DMS 273 (cell line): ENCODE results near the gene TLE7.

Experiments
- DNase-seq: peaks from one replicate; lab custom pipeline; 2025; ENCODE audit not compliant: unreplicated experiment; lab: John Stamatoyannopoulos, UW

The TLE7 gene

GRCh38 chr16:71449020-71449419 is 7.2 kb upstream of the TLE7 start:
- peak; percentile 15 for DNase-seq

GRCh38 chr16:71448274-71448866 is 6.5 kb upstream of the TLE7 start:
- no peak for DNase-seq

GRCh38 chr16:71443714-71444113 is 1.9 kb upstream of the TLE7 start:
- no peak for DNase-seq

GRCh38 chr16:71441348-71442050 is 355 bp downstream of the TLE7 start:
- no peak for DNase-seq

- peak; percentile 58 for DNase-seq
Measured at GRCh38 chr16:71440669-71441347, 1.0 kb downstream of the TLE7 start.

GRCh38 chr16:71439523-71439922 is 2.3 kb downstream of the TLE7 start:
- DNase-seq, result no peak

- DNase-seq, result no peak
Measured at GRCh38 chr16:71436473-71436872, 5.4 kb downstream of the TLE7 start.

- no peak for DNase-seq
Measured at GRCh38 chr16:71432906-71433305, 8.9 kb downstream of the TLE7 start.

GRCh38 chr16:71431991-71432390 is 9.9 kb downstream of the TLE7 start:
- DNase-seq, result no peak

GRCh38 chr16:71431176-71431575 is 10.7 kb downstream of the TLE7 start:
- no peak for DNase-seq

- no peak for DNase-seq
Measured at GRCh38 chr16:71430744-71431143, 11.1 kb downstream of the TLE7 start.

GRCh38 chr16:71429581-71429980 is 12.3 kb downstream of the TLE7 start:
- no peak for DNase-seq

- no peak for DNase-seq
Measured at GRCh38 chr16:71428883-71429282, 13.0 kb downstream of the TLE7 start.

- DNase-seq, result no peak
Measured at GRCh38 chr16:71428385-71428784, 13.5 kb downstream of the TLE7 start.

GRCh38 chr16:71426880-71427615 is 14.8 kb downstream of the TLE7 start:
- no peak for DNase-seq

- DNase-seq, result peak; percentile 96
Measured at GRCh38 chr16:71426069-71426879, 15.6 kb downstream of the TLE7 start.

GRCh38 chr16:71425746-71426068 is 16.1 kb downstream of the TLE7 start:
- no peak for DNase-seq

GRCh38 chr16:71424626-71425025 is 17.2 kb downstream of the TLE7 start:
- no peak for DNase-seq

GRCh38 chr16:71423865-71424264 is 18.0 kb downstream of the TLE7 start:
- DNase-seq, result no peak

GRCh38 chr16:71423016-71423415 is 18.8 kb downstream of the TLE7 start:
- DNase-seq, result no peak

GRCh38 chr16:71421911-71422310 is 19.9 kb downstream of the TLE7 start:
- DNase-seq, result peak; percentile 75
